Measurements from ENCODE around the gene SLC22A7. TPM values are rescaled to one million over a fixed set of nuclear protein-coding genes. Genes with fewer than 3 reads are reported as not detected.

SLC22A7 gene
- total and polyA plus RNA-seq, 2 of the 8 experiments (the other 6 are each of a cell fraction or from before 2014, with no cell fraction given), result not detected

GRCh38 chr6:43328528-43328927 lies 30.5 kb downstream of the SLC22A7 start (continued):
- TF ChIP-seq CHD7 (IDR thresholded peaks at IDR 0.05; ENCODE audit: insufficient replicate concordance, low read length) (no peak), YY1 (IDR thresholded peaks at IDR 0.05; ENCODE audit: low read depth, low read length) (no peak), SP4 (IDR thresholded peaks at IDR 0.05; ENCODE audit: low read length) (no peak), SP2 (IDR thresholded peaks at IDR 0.05; ENCODE audit: low read length) (no peak), CHD2 (IDR thresholded peaks at IDR 0.05; ENCODE audit: low read length) (no peak)
